Panc1 (cell line): ENCODE measurements around the gene B4GALNT2. TPM values are rescaled to one million over a fixed set of nuclear protein-coding genes. Genes with fewer than 3 reads are reported as not detected.

Source experiments
- ATAC-seq: fragments of 200-7000 bp; cut with Tn5 transposase; 2 replicates; pipeline ENCODE4 v1.9.1; 2020; ENCODE audit warnings: mild to moderate bottlenecking, moderate library complexity
- BruUV-seq: library from RNA; stranded (reverse); fragments of 400-500 nt; replicated peaks from 2 replicates; lab custom pipeline; 2021; lab: Mats Ljungman, UMichigan
- CTCF ChIA-PET: fragments of 300-600 bp; sonication (Branson Sonifier 250); formaldehyde crosslinking; loops from one replicate; lab custom pipeline; 2022; ENCODE audit warnings: antibody characterized with exemption; lab: Charles Lee
- POLR2A ChIA-PET: fragments of 300-600 bp; sonication (Branson Sonifier 250); formaldehyde crosslinking; loops from one replicate; lab custom pipeline; 2022; ENCODE audit warnings: antibody characterized with exemption; lab: Charles Lee
- DNase-seq: peaks from one replicate; pipeline ENCODE4 v3.0.0-alpha.2; 2010; ENCODE audit warnings: low read depth, low spot score
- H3K27ac ChIP-seq: 2 replicates; pipeline ENCODE4 v1.5.1; 2011; ENCODE audit warnings: mild to moderate bottlenecking, low read length, inconsistent platforms
- H3K27me3 ChIP-seq: fragments of 200-500 bp; sonication (Bioruptor generic); 2 replicates; pipeline ENCODE4 v1.6.0; 2014; ENCODE audit warnings: low read length, inconsistent platforms; ENCODE audit not compliant: control insufficient read depth, insufficient read depth
- H3K36me3 ChIP-seq: fragments of 200-500 bp; sonication (Bioruptor generic); 2 replicates; pipeline ENCODE4 v1.5.1; 2014; ENCODE audit warnings: inconsistent platforms, mild to moderate bottlenecking, low read length, moderate library complexity; ENCODE audit not compliant: control insufficient read depth, insufficient read depth
- H3K4me1 ChIP-seq: 2 replicates; pipeline ENCODE4 v1.5.1; 2011; ENCODE audit warnings: inconsistent platforms, mild to moderate bottlenecking, low read length, moderate library complexity; ENCODE audit not compliant: control insufficient read depth, insufficient read depth
- H3K4me3 ChIP-seq, 2 experiments: 2 replicates each; pipeline ENCODE4 v1.5.1; 2011 to 2012; ENCODE audit warnings: low read depth in 2 of 2, low read length in 2 of 2, mild to moderate bottlenecking in 2 of 2, inconsistent platforms in 1 of 2, moderate library complexity in 1 of 2
- H3K9me3 ChIP-seq: fragments of 200-500 bp; sonication (Bioruptor generic); 2 replicates; pipeline ENCODE4 v1.5.1; 2014; ENCODE audit warnings: low read depth, mild to moderate bottlenecking, inconsistent platforms, low read length, moderate library complexity; ENCODE audit not compliant: control insufficient read depth, insufficient read depth
- POLR2AphosphoS5 ChIP-seq: IDR thresholded peaks from 2 replicates; pipeline ENCODE4 v1.6.1; 2012; ENCODE audit warnings: mild to moderate bottlenecking, low read depth, low read length, moderate library complexity
- SIN3A ChIP-seq: IDR thresholded peaks from 2 replicates; pipeline ENCODE4 v1.6.1; 2012; ENCODE audit warnings: low read depth, mild to moderate bottlenecking, low read length, moderate library complexity, borderline replicate concordance; ENCODE audit not compliant: insufficient read depth
- TCF7L2 ChIP-seq: IDR thresholded peaks from 2 replicates; pipeline ENCODE4 v1.6.1; 2011; ENCODE audit warnings: mild to moderate bottlenecking, low read depth, low read length, inconsistent platforms
- in situ Hi-C: cut with HindIII; loops from 2 replicates; pipeline ENCODE4 v1.10.0; 2016; ENCODE audit warnings: low sequenced_read_pairs, low pct_unique_long_range_greater_than_20kb
- intact Hi-C: fragments of 100-400 bp; cut with micrococcal nuclease; formaldehyde crosslinking; loops from one replicate; pipeline ENCODE4 v1.10.0; 2022; ENCODE audit not compliant: unreplicated experiment
- total RNA-seq: library from RNA; stranded (reverse); gene quantifications from one replicate; pipeline ENCODE4 v1.2.1, GENCODE V29; 2021; ENCODE audit not compliant: unreplicated experiment
- TF ChIP-seq, protein P1 (sequence below), 2 experiments: IDR thresholded peaks; 2 replicates each; pipeline ENCODE4 v1.6.1; 2011 to 2012; ENCODE audit warnings: low read depth in 2 of 2, control low read depth in 1 of 2, low read length in 1 of 2, mild to moderate bottlenecking in 1 of 2, moderate library complexity in 1 of 2; ENCODE audit not compliant: insufficient read depth in 1 of 2
- TF ChIP-seq, protein P2 (sequence below): fragments of 450-650 bp; IDR thresholded peaks from 2 replicates; pipeline ENCODE4 v1.5.1; 2017; ENCODE audit warnings: mild to moderate bottlenecking

Gene B4GALNT2
- total RNA-seq, 1 experiment from 2014 or later: not detected

DNA sequence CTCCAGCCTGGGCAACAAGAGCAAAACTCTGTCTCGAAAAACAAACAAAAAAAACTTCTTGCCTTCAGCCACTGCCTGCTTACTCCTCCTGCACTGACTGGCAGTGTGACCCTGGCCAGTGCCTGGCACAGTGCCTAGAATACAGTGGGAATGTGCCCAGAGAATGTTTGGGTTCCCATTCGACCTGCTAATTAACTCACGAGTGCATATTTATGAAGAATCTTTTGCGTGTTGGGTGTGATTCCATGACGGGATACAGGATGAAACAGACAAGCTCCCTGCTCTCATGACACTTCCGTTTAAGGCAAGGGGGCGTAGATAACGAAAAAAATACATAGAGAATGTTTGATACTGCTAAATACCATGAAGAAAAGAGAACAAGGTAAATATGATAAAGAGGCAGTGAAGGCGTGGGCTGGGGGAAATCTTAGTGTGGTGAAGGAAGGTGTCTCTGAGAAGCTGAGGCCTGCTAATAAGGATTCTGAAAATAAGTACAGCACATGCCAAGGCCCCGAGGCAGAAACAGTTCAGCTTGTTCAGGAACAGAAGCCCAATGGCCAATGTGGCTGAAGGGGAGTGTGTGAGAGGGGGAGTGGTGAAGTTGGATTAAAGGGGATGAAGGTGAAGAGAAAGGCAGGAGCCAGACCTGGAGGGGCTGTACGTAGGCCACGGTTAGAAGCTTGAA, 82.2 kb downstream of the B4GALNT2 start:
- ChIA-PET POLR2A (interaction anchor here (0.9 kb wide), 1 partner anchor 55 kb away, joined by 6 read pairs; no protein-coding TSS in a partner anchor), CTCF (interaction anchor here (0.6 to 0.9 kb wide), 2 partner anchors 12 to 13 kb away, joined by 3 read pairs; no protein-coding TSS in a partner anchor)
- intact Hi-C loops: no loop called here
- Histone ChIP-seq H3K4me3 (no peak overlapping the region), H3K4me1 (no peaks in the 10 kb centered on the region), H3K9me3 (no peaks in the 10 kb centered on the region), H3K27me3 (peaks cover 4% of the 10 kb centered on the region; the same call in 1 of the 2 replicates), H3K27ac (no peak overlapping the region), H3K36me3 (no peaks in the 10 kb centered on the region)
- in situ Hi-C loops: no loop called here
- ATAC-seq (no peak), DNase-seq (no peak)
- no TSS peak for BruUV-seq
- TF ChIP-seq POLR2AphosphoS5: no peak
- TF ChIP-seq, protein P1, sequence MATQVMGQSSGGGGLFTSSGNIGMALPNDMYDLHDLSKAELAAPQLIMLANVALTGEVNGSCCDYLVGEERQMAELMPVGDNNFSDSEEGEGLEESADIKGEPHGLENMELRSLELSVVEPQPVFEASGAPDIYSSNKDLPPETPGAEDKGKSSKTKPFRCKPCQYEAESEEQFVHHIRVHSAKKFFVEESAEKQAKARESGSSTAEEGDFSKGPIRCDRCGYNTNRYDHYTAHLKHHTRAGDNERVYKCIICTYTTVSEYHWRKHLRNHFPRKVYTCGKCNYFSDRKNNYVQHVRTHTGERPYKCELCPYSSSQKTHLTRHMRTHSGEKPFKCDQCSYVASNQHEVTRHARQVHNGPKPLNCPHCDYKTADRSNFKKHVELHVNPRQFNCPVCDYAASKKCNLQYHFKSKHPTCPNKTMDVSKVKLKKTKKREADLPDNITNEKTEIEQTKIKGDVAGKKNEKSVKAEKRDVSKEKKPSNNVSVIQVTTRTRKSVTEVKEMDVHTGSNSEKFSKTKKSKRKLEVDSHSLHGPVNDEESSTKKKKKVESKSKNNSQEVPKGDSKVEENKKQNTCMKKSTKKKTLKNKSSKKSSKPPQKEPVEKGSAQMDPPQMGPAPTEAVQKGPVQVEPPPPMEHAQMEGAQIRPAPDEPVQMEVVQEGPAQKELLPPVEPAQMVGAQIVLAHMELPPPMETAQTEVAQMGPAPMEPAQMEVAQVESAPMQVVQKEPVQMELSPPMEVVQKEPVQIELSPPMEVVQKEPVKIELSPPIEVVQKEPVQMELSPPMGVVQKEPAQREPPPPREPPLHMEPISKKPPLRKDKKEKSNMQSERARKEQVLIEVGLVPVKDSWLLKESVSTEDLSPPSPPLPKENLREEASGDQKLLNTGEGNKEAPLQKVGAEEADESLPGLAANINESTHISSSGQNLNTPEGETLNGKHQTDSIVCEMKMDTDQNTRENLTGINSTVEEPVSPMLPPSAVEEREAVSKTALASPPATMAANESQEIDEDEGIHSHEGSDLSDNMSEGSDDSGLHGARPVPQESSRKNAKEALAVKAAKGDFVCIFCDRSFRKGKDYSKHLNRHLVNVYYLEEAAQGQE (IDR thresholded peaks at IDR 0.05; ENCODE audit: insufficient read depth in 1 of 2, low read depth in 2 of 2, low read length in 1 of 2): no peak
- TF ChIP-seq, protein P2, sequence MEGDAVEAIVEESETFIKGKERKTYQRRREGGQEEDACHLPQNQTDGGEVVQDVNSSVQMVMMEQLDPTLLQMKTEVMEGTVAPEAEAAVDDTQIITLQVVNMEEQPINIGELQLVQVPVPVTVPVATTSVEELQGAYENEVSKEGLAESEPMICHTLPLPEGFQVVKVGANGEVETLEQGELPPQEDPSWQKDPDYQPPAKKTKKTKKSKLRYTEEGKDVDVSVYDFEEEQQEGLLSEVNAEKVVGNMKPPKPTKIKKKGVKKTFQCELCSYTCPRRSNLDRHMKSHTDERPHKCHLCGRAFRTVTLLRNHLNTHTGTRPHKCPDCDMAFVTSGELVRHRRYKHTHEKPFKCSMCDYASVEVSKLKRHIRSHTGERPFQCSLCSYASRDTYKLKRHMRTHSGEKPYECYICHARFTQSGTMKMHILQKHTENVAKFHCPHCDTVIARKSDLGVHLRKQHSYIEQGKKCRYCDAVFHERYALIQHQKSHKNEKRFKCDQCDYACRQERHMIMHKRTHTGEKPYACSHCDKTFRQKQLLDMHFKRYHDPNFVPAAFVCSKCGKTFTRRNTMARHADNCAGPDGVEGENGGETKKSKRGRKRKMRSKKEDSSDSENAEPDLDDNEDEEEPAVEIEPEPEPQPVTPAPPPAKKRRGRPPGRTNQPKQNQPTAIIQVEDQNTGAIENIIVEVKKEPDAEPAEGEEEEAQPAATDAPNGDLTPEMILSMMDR: no peak
- no peak for TF ChIP-seq TCF7L2
- no peak for TF ChIP-seq SIN3A

DNA sequence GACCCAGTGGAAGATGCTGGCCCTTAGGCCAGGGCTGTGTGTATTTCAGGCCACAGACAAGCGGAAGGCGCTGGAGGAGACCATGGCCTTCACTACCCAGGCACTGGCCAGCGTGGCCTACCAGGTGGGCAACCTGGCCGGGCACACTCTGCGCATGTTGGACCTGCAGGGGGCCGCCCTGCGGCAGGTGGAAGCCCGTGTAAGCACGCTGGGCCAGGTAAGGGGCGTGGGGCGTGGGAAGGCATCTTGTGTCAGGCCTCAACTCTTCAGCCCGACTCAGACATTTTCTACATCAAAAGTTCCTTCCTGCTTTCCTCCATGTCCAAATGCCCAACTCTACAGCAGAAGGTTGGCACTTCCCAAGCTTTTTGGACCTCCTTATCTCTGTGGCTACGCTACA, 83.9 kb downstream of the B4GALNT2 start:
- intact Hi-C loops (no loop called here), in situ Hi-C loops (no loop called here)
- H3K9me3 ChIP-seq: no peaks in the 10 kb centered on the region
- H3K36me3 ChIP-seq: no peaks in the 10 kb centered on the region
- ChIA-PET POLR2A (interaction anchor here (1.1 kb wide), 1 partner anchor 382 kb away, joined by 3 read pairs; no protein-coding TSS in a partner anchor), CTCF (no interaction called here)
- no peaks in the 10 kb centered on the region; the same call in 1 of the 2 replicates for H3K27me3 ChIP-seq
- no peak for DNase-seq
- H3K4me3 ChIP-seq: no peak overlapping the region
- BruUV-seq: no TSS peak
- H3K27ac ChIP-seq: no peak overlapping the region
- no peak for ATAC-seq
- no peaks in the 10 kb centered on the region for H3K4me1 ChIP-seq
- TF ChIP-seq, protein P1 (IDR thresholded peaks at IDR 0.05; ENCODE audit: insufficient read depth in 1 of 2, low read depth in 2 of 2, low read length in 1 of 2): no peak
